Neutrophil (primary cell): ENCODE measurements around the gene OBSCN.

ENCODE experiments used
- H3K27ac ChIP-seq: fragments of 200-600 bp; sonication (generic); 2 replicates; pipeline ENCODE4 v1.5.1; 2016; ENCODE audit warnings: mild to moderate bottlenecking, moderate library complexity
- H3K27me3 ChIP-seq: fragments of 200-600 bp; sonication (generic); 2 replicates; pipeline ENCODE4 v1.6.0; 2016; ENCODE audit warnings: mild to moderate bottlenecking
- H3K36me3 ChIP-seq: fragments of 200-600 bp; sonication (generic); 2 replicates; pipeline ENCODE4 v1.5.1; 2017
- H3K4me1 ChIP-seq, 2 experiments: fragments of 200-600 bp in 1 of 2; sonication (generic) in 1 of 2; 1 replicate in 1 of 2; 2 replicates in 1 of 2; pipeline versions ENCODE4 v1.5.1 to v1.6.1; 2013 to 2016; ENCODE audit warnings: low read depth in 1 of 2, low read length in 1 of 2, mild to moderate bottlenecking in 1 of 2, moderate library complexity in 1 of 2; ENCODE audit not compliant: control insufficient read depth in 1 of 2, insufficient read depth in 1 of 2
- H3K4me3 ChIP-seq, 2 experiments: fragments of 200-600 bp in 1 of 2; sonication (generic) in 1 of 2; 1 replicate in 1 of 2; 2 replicates in 1 of 2; pipeline ENCODE4 v1.5.1; 2013 to 2016; ENCODE audit warnings: low read depth in 1 of 2, low read length in 1 of 2, mild to moderate bottlenecking in 1 of 2, moderate library complexity in 1 of 2
- H3K9me3 ChIP-seq: fragments of 200-600 bp; sonication (generic); 2 replicates; pipeline ENCODE4 v1.5.1; 2016
- CTCF ChIP-seq: fragments of 200-600 bp; sonication (generic); IDR thresholded peaks from 2 replicates; pipeline ENCODE4 v1.5.1; 2016; ENCODE audit warnings: antibody characterized with exemption

Gene OBSCN

GRCh38 chr1:228362884-228363450 lies 155.1 kb downstream of the OBSCN start:
- Histone ChIP-seq H3K4me3 (no peak overlapping the region), H3K4me1 (no peaks in the 10 kb centered on the region), H3K27ac (no peak overlapping the region), H3K27me3 (no peaks in the 10 kb centered on the region), H3K9me3 (no peaks in the 10 kb centered on the region), H3K36me3 (no peaks in the 10 kb centered on the region)
- TF ChIP-seq CTCF = no peak

DNA sequence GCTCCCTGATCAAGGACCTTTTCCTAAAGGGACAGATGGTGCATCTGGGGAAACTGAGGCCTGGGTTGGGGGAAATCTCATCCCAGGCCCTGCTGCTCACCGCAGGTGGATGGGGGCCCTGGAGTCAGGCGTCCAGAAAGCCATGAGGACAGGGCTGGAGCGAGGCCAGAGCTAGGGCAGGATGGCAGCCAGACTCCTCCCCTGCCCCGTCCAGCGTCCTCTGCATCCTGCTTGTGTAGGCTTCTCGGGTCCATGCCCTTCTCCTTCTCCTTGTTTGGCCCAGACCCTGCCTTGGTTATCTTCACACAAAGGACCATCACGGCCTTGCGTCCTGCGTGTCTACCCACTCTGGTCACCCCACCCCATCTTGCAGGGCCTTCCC lies 155.8 kb downstream of the OBSCN start:
- Histone ChIP-seq H3K9me3 (no peaks in the 10 kb centered on the region), H3K4me1 (no peaks in the 10 kb centered on the region), H3K4me3 (no peak overlapping the region), H3K27me3 (no peaks in the 10 kb centered on the region), H3K27ac (no peak overlapping the region), H3K36me3 (no peaks in the 10 kb centered on the region)
- TF ChIP-seq CTCF = no peak

GRCh38 chr1:228364068-228364705 lies 156.3 kb downstream of the OBSCN start:
- TF ChIP-seq CTCF = no peak
- H3K27ac ChIP-seq = no peak overlapping the region
- no peak overlapping the region for H3K4me3 ChIP-seq
- H3K4me1 ChIP-seq = no peaks in the 10 kb centered on the region
- H3K27me3 ChIP-seq = no peaks in the 10 kb centered on the region
- no peaks in the 10 kb centered on the region for H3K9me3 ChIP-seq
- no peaks in the 10 kb centered on the region for H3K36me3 ChIP-seq

GRCh38 chr1:228364706-228365213 lies 156.9 kb downstream of the OBSCN start:
- Histone ChIP-seq H3K4me1 (no peaks in the 10 kb centered on the region), H3K27me3 (no peaks in the 10 kb centered on the region), H3K36me3 (no peaks in the 10 kb centered on the region), H3K27ac (no peak overlapping the region), H3K4me3 (no peak overlapping the region), H3K9me3 (no peaks in the 10 kb centered on the region)
- no peak for TF ChIP-seq CTCF

DNA sequence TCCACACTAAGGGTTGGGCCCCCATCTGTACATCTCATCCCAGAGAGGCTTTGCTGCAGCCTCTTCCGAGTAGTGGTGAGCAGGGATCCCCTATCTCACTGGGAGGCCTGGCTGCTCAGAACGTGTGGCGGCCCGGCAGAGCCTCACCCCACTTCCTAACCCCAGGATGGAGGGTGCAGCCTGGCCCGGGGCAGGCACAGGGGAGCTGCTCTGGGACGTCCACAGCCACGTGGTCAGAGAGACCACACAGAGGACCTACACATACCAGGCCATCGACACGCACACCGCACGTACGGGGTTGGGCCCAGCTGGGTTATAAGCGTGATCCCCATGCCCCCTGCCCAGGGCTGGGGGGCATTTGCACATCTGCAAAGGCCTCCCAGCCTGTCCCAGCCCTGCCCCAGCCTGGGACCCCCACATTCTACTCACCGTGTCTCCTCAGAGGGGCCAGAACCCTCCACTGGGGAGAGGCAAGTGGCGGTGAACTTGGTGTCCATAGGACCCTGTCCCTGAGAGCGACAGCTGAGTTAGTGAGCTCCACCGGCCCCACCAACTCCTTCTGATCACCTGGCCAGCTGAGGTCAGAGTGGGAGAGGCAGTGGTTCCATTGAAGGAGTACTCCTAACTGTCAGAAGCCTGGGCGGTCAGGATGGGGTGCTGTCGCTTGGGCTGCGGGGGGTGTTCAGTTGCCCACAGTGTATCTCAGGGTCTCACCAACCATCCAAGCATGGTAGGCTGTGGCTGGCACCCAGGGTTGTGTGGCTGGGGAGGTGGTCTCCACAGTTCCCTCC lies 157.6 kb downstream of the OBSCN start:
- H3K4me1 ChIP-seq = no peaks in the 10 kb centered on the region
- no peaks in the 10 kb centered on the region for H3K27me3 ChIP-seq
- TF ChIP-seq CTCF = no peak
- no peak overlapping the region for H3K4me3 ChIP-seq
- H3K27ac ChIP-seq = no peak overlapping the region
- no peaks in the 10 kb centered on the region for H3K36me3 ChIP-seq
- H3K9me3 ChIP-seq = no peaks in the 10 kb centered on the region
